Neural cell (in vitro differentiated cells): ENCODE data around the gene CAMK1D. TPM values are rescaled to one million over a fixed set of nuclear protein-coding genes. Genes with fewer than 3 reads are reported as not detected.

Experiments
- H2AFZ ChIP-seq: fragments of 200-600, 300-800 bp; sonication (generic), shearing (Covaris generic); 2 replicates; pipeline ENCODE4 v1.6.0; 2014; ENCODE audit warnings: low read depth, mild to moderate bottlenecking, antibody characterized with exemption, low read length, moderate library complexity
- H3F3A ChIP-seq: fragments of 200-600 bp; shearing (Covaris generic); 2 replicates; pipeline ENCODE4 v1.6.1; 2016; ENCODE audit warnings: mild to moderate bottlenecking, moderate library complexity, mixed read lengths, antibody characterized with exemption, low read length; ENCODE audit not compliant: insufficient read depth, poor library complexity, severe bottlenecking
- H3K27ac ChIP-seq: fragments of 200-600, 300-800 bp; sonication (generic), shearing (Covaris generic); 2 replicates; pipeline ENCODE4 v1.5.1; 2014; ENCODE audit warnings: mild to moderate bottlenecking, low read length, moderate library complexity
- H3K27me3 ChIP-seq: fragments of 300-800, 200-600 bp; sonication (generic), shearing (Covaris generic); 2 replicates; pipeline ENCODE4 v1.6.0; 2014; ENCODE audit warnings: mild to moderate bottlenecking, low read depth, low read length, moderate library complexity; ENCODE audit not compliant: insufficient read depth
- H3K36me3 ChIP-seq: fragments of 300-800, 200-600 bp; sonication (generic), shearing (Covaris generic); 2 replicates; pipeline ENCODE4 v1.5.1; 2014; ENCODE audit warnings: mild to moderate bottlenecking, antibody characterized with exemption, low read length, moderate library complexity; ENCODE audit not compliant: insufficient read depth
- H3K4me2 ChIP-seq: fragments of 300-800, 200-600 bp; sonication (generic), shearing (Covaris generic); 2 replicates; pipeline ENCODE4 v1.6.0; 2014; ENCODE audit warnings: mild to moderate bottlenecking, low read length
- H3K4me3 ChIP-seq: fragments of 300-800, 200-600 bp; sonication (generic), shearing (Covaris generic); 2 replicates; pipeline ENCODE4 v1.5.1; 2014; ENCODE audit warnings: mild to moderate bottlenecking, low read length, moderate library complexity
- H3K79me2 ChIP-seq: fragments of 200-600 bp; shearing (Covaris generic); replicated peaks from 2 replicates; pipeline ENCODE4 v1.6.0; 2014; ENCODE audit warnings: mild to moderate bottlenecking, low read length, moderate library complexity; ENCODE audit not compliant: insufficient read depth
- H3K9ac ChIP-seq: fragments of 300-800, 200-600 bp; sonication (generic), shearing (Covaris generic); 2 replicates; pipeline ENCODE4 v1.6.1; 2016; ENCODE audit warnings: mild to moderate bottlenecking, low read length, mixed read lengths
- H3K9me2 ChIP-seq: fragments of 200-600 bp; shearing (Covaris generic); 2 replicates; pipeline ENCODE4 v1.6.1; 2016; ENCODE audit warnings: mild to moderate bottlenecking, low read length, mixed read lengths; ENCODE audit not compliant: insufficient read depth
- H3K9me3 ChIP-seq: fragments of 200-600, 300-800 bp; sonication (generic), shearing (Covaris generic); 2 replicates; pipeline ENCODE4 v1.6.1; 2016; ENCODE audit warnings: mild to moderate bottlenecking, mixed run types, low read length, moderate library complexity, mixed read lengths
- H4K20me1 ChIP-seq: fragments of 200-600 bp; shearing (Covaris generic); 2 replicates; pipeline ENCODE4 v1.6.1; 2016; ENCODE audit warnings: mild to moderate bottlenecking, mixed run types; ENCODE audit not compliant: insufficient read depth
- EP300 ChIP-seq: fragments of 450-650 bp; conservative IDR thresholded peaks from 2 replicates; pipeline ENCODE4 v1.6.1; 2014; ENCODE audit warnings: antibody characterized with exemption, mild to moderate bottlenecking, moderate library complexity; ENCODE audit not compliant: poor library complexity, severe bottlenecking
- EZH2 ChIP-seq: fragments of 200-600, 300-800 bp; shearing (Covaris generic), sonication (generic); IDR thresholded peaks from 2 replicates; pipeline ENCODE4 v1.6.1; 2014; ENCODE audit warnings: antibody characterized with exemption, low read length, borderline replicate concordance, mild to moderate bottlenecking; ENCODE audit not compliant: insufficient read depth, poor library complexity, severe bottlenecking
- MXI1 ChIP-seq: fragments of 450-650 bp; conservative IDR thresholded peaks from 2 replicates; pipeline ENCODE4 v1.6.1; 2014; ENCODE audit warnings: antibody characterized with exemption, mild to moderate bottlenecking; ENCODE audit not compliant: poor library complexity, severe bottlenecking
- POLR2AphosphoS5 ChIP-seq: IDR thresholded peaks from 2 replicates; pipeline ENCODE4 v1.6.1; 2012
- RAD21 ChIP-seq: fragments of 450-650 bp; conservative IDR thresholded peaks from 2 replicates; pipeline ENCODE4 v1.6.1; 2014; ENCODE audit warnings: antibody characterized with exemption, mild to moderate bottlenecking, moderate library complexity
- REST ChIP-seq: IDR thresholded peaks from 2 replicates; pipeline ENCODE4 v1.6.1; 2012; ENCODE audit warnings: borderline replicate concordance
- SMC3 ChIP-seq: fragments of 450-650 bp; conservative IDR thresholded peaks from 2 replicates; pipeline ENCODE4 v1.6.1; 2014; ENCODE audit warnings: antibody characterized with exemption, mild to moderate bottlenecking, moderate library complexity; ENCODE audit not compliant: poor library complexity
- TAF1 ChIP-seq: IDR thresholded peaks from 2 replicates; pipeline ENCODE4 v1.6.1; 2012; ENCODE audit warnings: low read depth
- polyA plus RNA-seq: library from polyadenylated mRNA; depleted of rRNA; stranded (reverse); fragments of >200 nt; gene quantifications from 2 replicates; pipeline ENCODE4 v1.2.3, GENCODE V29; 2014
- TF ChIP-seq, protein P1 (sequence below): fragments of 450-650 bp; IDR thresholded peaks from 2 replicates; pipeline ENCODE4 v1.5.1; 2014; ENCODE audit warnings: antibody characterized with exemption, mild to moderate bottlenecking, moderate library complexity; ENCODE audit not compliant: poor library complexity, severe bottlenecking

The CAMK1D gene
- polyA plus RNA-seq, 1 donor from 2014 or later: 13.8 TPM

DNA sequence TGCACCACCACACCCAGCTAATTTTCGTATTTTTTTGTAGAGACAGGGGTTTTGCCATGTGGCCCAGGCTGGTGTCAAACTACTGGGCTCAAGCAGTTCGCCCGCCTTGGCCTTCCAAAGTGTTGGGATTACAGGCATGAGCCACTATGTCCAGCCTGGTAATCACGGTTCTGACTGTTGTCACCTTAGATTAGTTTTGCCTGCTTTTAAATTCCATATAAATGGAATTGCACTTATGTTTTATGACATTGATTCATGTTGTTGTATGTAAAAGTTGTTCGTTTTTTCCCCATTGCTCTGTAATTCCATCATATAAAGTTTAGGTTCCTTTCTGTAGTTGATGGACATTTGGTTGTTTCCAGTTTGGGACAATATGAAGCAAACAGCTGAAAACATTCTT, 106.0 kb downstream of the CAMK1D start:
- no peak overlapping the region for H3K4me2 ChIP-seq
- no peaks in the 10 kb centered on the region for H4K20me1 ChIP-seq
- H3K27me3 ChIP-seq: no peaks in the 10 kb centered on the region
- no peak overlapping the region for H3K4me3 ChIP-seq
- no peaks in the 10 kb centered on the region for H3K79me2 ChIP-seq
- no peaks in the 10 kb centered on the region for H3K9me2 ChIP-seq
- no peak overlapping the region for H3K9ac ChIP-seq
- H3K27ac ChIP-seq: no peak overlapping the region
- TF ChIP-seq REST (no peak), RAD21 (no peak), MXI1 (no peak), POLR2AphosphoS5 (no peak), EP300 (no peak), TAF1 (no peak), EZH2 (no peak), SMC3 (no peak)
- TF ChIP-seq, protein P1, sequence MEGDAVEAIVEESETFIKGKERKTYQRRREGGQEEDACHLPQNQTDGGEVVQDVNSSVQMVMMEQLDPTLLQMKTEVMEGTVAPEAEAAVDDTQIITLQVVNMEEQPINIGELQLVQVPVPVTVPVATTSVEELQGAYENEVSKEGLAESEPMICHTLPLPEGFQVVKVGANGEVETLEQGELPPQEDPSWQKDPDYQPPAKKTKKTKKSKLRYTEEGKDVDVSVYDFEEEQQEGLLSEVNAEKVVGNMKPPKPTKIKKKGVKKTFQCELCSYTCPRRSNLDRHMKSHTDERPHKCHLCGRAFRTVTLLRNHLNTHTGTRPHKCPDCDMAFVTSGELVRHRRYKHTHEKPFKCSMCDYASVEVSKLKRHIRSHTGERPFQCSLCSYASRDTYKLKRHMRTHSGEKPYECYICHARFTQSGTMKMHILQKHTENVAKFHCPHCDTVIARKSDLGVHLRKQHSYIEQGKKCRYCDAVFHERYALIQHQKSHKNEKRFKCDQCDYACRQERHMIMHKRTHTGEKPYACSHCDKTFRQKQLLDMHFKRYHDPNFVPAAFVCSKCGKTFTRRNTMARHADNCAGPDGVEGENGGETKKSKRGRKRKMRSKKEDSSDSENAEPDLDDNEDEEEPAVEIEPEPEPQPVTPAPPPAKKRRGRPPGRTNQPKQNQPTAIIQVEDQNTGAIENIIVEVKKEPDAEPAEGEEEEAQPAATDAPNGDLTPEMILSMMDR: no peak
- H2AFZ ChIP-seq: no peak overlapping the region
- no peaks in the 10 kb centered on the region for H3K9me3 ChIP-seq
- no peaks in the 10 kb centered on the region for H3F3A ChIP-seq
- no peaks in the 10 kb centered on the region for H3K36me3 ChIP-seq

DNA sequence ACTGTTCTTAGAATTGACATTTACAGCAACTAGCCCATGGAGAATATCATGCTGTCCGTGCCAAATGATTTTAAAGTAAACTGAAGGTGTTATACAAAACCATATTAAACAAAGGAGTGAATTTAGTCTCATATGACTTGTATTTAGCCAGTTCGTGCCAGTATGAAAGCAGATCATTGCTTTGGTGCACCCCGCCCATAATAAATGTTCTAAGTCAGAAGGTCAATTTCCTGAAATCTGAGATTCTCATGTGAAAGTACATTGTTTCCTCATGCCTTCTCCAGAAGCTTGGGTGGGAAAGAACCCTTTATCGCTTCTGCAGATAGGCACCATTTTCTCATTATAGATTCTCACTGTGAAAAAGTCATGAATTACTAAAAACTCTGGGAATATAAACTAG, 106.4 kb downstream of the CAMK1D start:
- TF ChIP-seq SMC3 (no peak), RAD21 (no peak), EZH2 (no peak), TAF1 (no peak), POLR2AphosphoS5 (no peak), MXI1 (no peak), EP300 (no peak), REST (no peak)
- TF ChIP-seq, protein P1: no peak

More for the DNA sequence above, 106.4 kb downstream of the CAMK1D start:
- Histone ChIP-seq H3F3A (no peaks in the 10 kb centered on the region), H3K27me3 (no peaks in the 10 kb centered on the region), H3K9me2 (no peaks in the 10 kb centered on the region), H3K4me3 (no peak overlapping the region), H3K9me3 (no peaks in the 10 kb centered on the region), H3K4me2 (no peak overlapping the region), H2AFZ (no peak overlapping the region), H4K20me1 (no peaks in the 10 kb centered on the region), H3K36me3 (no peaks in the 10 kb centered on the region), H3K79me2 (no peaks in the 10 kb centered on the region), H3K27ac (no peak overlapping the region), H3K9ac (no peak overlapping the region)
